Endometrial microvascular endothelial cells (primary cell): Measurements from ENCODE around the gene HDAC7. TPM values are rescaled to one million over a fixed set of nuclear protein-coding genes. Genes with fewer than 3 reads are reported as not detected.
"Not testable (repeated sequence)": the region's sequence is repeated elsewhere in the genome, so short reads cannot be mapped to it uniquely, and the experiment has no call there.

ENCODE experiments used
- in situ Hi-C: cut with HindIII; loops from 2 replicates; pipeline ENCODE4 v1.10.0; 2017; ENCODE audit warnings: low sequenced_read_pairs, low pct_unique_long_range_greater_than_20kb; ENCODE audit errors: inconsistent ontology term
- total RNA-seq: library from RNA; depleted of rRNA; stranded (reverse); fragments of >200 nt; gene quantifications from one replicate; pipeline ENCODE4 v1.2.3, GENCODE V29; 2015; ENCODE audit errors: inconsistent ontology term

The HDAC7 gene
- total RNA-seq, 1 donor from 2014 or later: 84.6 TPM

GRCh38 chr12:47850153-47851084, 30.7 kb upstream of the HDAC7 start:
- in situ Hi-C loops: no loop called here

GRCh38 chr12:47849261-47849660, 29.6 kb upstream of the HDAC7 start:
- in situ Hi-C loops: no loop called here

DNA sequence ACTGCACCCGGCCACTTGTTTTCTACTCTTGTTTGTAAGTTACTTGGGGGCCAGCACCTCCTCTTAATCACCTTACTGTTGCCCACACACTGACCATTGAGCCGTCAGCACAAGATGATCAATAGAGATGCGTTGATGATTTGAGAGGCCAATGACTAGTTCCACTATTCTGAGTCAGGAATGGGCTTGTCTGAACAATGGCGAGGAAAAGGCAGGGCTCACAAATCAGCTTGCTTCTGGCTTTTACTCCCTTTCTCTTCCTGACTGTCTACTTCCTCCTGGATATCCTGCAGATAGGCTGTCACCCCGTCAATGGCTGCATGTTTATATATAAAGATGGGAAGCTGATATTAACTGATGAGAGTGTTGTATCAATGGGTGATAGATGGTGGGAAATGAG, 29.1 kb upstream of the HDAC7 start:
- in situ Hi-C loops: no loop called here

- in situ Hi-C loops: no loop called here
Measured at GRCh38 chr12:47846294-47846996, 26.7 kb upstream of the HDAC7 start.

- in situ Hi-C loops: no loop called here
Measured at GRCh38 chr12:47845081-47845480, 25.4 kb upstream of the HDAC7 start.

DNA sequence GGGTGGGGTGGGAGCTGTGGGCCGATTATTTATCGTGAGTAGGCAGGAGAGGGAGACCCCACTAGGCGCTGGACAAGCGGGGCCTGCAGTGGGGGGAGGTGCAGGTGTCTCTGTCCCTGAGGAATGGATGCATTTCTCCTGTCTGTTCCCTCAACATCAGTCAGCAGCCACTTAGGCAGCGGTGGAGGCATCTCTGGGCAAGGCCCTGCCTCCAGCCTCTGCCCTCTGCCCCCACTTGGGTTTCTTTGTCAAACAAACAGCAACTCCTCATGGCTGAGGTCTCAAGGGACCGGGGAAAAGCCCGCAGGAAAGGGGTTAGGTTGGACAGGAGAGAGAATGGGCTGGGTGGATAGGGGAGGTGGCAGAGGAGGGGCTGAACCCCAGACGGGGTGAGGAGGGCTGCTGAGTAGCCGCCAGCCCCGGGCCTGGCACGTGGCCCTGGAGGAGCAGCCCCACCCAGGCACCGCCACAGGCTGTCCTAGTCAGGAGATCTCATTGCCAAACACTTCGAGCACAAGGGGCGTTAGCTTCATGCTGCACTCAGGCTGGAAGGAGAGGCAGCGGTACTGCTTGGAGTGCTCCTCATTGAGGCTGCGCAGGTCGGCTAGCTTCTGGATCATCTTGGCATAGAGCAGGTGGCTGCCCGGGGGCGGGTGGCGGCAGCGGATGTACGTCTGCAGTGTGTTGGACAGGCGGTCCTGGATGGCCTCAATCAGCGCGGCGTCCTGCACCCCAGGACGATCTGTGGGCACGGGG, 24.7 kb upstream of the HDAC7 start:
- in situ Hi-C loops: no loop called here

DNA sequence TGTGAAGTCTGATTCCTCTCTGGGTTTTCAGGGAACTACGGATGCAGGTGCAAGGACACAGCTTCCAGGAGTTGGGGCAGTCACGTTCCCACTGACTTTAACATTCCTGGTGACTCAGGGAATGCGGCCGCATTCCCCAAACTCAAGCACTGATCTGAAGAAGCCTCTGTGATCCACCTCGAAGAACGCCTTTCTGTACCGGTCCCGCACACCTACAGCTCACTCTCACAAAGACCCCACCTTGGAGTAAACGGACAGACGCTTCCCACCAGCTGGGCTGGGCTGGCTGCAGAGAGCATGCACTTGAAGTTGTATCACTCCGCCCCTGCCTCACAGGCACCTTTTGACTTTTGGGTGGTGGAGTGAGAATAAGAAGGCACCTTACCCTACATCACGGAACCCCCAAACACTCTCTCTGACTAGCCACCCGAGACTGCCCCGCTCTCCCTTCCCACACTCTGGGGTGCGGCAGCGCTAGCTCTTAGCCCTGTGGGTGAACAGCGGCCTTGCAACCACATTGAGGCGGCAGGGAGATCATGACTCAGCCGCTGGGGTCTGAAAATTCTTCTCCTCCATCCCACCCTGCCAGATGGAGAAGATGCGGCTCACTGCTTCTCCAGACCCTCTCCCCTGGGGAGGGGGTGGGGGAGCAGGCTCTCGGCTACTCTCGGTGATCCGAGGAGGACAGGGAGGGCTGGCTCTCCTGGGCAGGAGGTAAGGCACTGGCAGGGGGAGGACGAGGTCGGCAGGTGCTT, 23.7 kb upstream of the HDAC7 start:
- in situ Hi-C loops: no loop called here

DNA sequence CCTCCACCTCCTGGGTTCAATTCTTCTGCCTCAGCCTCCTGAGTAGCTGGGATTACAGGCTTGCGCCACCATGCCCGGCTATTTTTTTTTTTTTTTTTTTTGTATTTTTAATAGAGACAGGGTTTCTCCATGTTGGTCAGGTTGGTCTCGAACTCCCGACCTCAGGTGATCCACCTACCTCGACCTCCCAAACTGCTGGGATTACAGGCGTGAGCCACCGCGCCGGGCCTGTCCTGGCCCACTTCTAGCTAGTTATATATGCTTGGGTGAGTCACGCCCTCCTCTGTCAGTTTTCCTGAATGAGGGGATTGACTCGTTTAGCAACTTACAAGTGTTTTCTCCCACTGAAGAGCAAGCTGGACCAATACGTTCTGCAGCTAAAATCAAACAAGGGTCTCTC, 22.8 kb upstream of the HDAC7 start:
- in situ Hi-C loops: not testable (repeated sequence)

DNA sequence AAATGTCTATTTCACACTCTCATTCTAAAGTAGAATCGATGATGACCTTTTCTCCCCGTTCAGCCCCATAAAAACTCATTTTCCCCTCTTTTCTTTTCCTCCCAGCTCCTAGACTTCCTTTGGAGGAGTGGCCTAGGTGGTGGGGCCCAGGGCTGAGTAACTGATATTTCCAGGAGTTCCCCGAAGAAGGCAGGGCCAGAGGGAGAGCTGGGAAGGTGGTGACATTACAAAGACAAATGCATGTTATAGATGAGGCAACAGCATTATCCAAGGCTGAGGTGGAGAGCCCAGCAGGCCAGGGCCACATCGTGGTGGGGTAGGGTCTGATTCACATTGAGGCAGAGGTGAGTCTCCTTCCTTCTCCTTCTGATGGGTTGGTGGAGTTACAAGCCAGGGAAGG, 22.2 kb upstream of the HDAC7 start:
- in situ Hi-C loops: no loop called here

- in situ Hi-C loops: no loop called here
Measured at GRCh38 chr12:47841501-47841900, 21.8 kb upstream of the HDAC7 start.

GRCh38 chr12:47840571-47840970, 20.9 kb upstream of the HDAC7 start:
- in situ Hi-C loops: no loop called here

DNA sequence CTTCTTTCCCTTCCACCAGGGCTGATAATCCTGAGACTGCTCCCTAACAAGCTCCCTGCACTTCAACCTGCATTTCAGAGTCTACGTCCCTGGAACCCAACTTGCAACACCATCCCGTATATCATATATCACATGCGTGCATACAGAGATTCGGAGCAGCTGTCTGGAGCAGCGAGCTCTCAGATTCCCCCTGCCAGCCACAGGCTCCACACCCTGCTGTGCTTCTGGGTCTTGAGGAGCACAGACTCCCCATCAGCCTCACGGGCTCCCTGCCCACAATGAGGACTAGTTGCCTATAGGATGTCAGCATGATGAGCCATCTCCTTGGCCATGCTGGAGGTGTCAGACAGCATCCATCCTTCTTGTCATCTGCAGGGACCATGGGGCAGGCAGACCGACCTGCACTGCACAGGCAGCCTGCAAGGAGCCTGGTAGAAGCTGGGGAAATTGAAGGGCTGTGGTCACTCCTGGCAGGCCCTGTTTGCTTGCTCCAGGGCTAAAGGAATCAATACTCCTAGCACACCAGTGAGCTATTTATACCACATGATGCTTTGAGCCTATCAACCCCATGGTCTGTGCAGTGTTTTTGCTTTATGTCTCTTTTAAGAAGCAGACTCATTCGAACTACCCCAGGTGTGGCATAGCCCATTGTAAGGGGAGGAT, 19.6 kb upstream of the HDAC7 start:
- in situ Hi-C loops: no loop called here

- in situ Hi-C loops: no loop called here
Measured at GRCh38 chr12:47838286-47838931, 18.7 kb upstream of the HDAC7 start.

DNA sequence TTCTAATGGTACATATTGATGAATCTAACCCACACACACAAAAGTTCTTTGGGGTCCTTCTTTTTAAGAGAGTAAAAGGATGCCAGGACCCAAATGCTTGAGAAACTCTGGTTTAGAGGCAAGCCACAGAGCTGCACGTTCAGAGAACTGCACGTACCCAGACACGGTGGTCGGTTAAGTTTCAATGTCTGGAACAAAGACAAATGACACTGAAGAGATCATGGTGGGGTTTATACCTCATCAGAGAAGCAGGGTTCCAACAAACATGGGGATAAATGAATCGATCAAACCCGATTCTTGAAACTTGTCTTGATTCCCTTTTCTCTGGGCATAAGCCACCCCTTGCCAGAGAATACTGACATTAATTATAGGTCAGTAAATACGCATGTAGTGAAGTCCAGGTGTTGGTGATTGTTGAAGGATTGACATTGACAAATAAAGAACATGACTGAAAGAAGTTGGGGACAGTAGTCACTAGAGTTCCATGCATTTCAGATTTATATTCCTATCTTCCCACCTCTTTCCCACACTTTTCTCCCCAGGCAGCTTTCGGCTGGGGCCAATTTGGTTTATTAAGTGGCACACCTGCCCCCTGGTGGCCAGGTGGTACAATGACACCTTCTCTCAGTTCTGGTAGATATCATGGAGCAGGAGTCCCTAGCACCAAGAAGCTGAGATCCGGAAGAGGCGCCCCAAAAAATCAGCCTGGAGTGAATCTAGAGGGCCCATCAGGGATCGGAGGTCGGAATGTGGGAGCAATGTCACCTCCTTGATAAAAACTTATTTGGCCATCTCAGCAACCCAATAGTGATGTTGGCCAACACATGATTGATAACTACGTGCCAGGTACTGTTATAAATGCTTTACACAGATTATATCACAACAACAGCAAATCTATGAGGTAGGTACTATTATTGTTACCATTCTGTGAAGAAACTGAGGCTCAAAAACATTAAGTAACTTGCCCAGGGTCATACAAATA, 17.8 kb upstream of the HDAC7 start:
- in situ Hi-C loops: no loop called here

DNA sequence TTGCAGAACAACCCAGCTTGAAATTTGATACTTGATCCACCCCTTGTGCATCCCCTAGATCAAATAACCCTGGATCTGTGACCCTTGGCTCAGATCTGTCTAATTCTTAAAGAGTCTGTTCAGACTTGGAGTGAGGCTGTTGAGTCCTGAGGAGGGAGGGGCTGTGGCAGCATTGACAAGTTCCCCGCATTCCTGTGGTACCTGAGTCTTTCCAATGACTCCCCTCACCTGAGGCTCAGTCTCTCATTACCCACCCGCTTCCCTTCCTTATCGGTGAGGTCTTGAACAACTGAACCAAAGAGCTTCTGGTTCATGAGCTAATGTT, 16.1 kb upstream of the HDAC7 start:
- in situ Hi-C loops: no loop called here

DNA sequence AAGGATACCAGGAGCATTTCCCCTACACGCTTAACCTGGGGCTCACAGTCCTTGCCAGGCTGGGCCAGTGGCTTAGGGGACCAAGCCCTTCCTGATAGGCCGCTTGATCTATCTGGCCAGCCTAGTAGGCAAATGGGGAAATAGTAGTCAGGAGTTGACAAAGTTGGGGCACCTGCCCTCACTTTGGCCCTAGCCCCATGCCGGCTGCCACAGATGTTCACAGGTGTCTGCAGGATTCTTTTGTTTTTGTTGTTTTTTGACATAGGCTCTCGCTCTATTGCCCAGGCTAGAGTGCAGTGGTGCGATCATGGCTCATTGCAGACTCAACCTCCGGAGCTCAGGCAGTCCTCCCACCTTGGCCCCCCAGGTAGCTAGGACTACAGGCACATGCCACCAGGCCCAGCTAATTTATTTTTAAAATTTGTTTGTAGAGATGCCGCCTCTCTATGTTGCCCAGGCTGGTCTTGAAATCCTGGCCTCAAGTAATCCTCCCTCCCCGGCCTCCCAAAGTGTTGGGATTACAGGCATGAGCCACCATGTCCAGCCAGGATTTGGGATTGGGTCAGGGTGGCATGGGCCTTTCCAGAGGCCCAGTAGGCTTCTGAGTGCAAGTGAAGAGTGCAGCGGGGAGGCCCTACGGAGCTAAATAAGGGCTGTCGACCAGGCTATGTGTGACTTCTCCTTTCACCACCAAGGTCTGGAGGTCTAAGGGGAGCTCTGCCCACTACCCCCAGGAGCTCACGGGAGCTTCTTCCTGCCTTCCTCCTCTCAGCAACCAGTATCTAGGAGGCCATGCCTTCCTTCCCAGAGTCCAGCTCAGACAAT, 15.5 kb upstream of the HDAC7 start:
- in situ Hi-C loops: no loop called here
